ENCODE measurements around the gene HTR7. TPM values are rescaled to one million over a fixed set of nuclear protein-coding genes. Genes with fewer than 3 reads are reported as not detected.

The HTR7 gene
- total RNA-seq, 1 donor from 2014 or later, result 0.64 TPM

DNA sequence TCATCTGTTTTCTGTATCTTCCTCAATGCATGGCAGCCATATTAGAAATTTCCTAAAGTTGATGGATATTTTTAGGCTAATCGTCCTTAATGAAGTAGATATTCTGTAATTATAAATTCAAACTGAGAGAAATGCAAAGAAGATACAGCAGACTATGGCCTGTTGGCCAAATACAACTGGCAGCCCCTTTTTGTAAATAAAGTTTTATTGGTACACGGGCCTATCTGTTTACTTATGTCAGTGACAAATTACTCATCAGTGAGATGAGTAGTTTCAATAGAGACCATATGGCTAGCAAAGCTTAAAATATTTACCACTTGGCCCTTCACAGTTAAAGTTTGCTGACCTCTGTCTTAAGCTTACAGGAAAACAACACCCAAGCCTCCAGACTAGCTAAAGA is 112.3 kb downstream of the HTR7 start:
- ATAC-seq (no peak), DNase-seq (no peak)
- Histone ChIP-seq H3K9me3 (no peaks in the 10 kb centered on the region), H3K27ac (no peak overlapping the region), H3K4me3 (no peak overlapping the region), H3K27me3 (no peaks in the 10 kb centered on the region), H3K4me1 (no peaks in the 10 kb centered on the region), H3K36me3 (no peaks in the 10 kb centered on the region)
- intact Hi-C loops (cut with DNase I), result no loop called here
- TF ChIP-seq, protein P1, sequence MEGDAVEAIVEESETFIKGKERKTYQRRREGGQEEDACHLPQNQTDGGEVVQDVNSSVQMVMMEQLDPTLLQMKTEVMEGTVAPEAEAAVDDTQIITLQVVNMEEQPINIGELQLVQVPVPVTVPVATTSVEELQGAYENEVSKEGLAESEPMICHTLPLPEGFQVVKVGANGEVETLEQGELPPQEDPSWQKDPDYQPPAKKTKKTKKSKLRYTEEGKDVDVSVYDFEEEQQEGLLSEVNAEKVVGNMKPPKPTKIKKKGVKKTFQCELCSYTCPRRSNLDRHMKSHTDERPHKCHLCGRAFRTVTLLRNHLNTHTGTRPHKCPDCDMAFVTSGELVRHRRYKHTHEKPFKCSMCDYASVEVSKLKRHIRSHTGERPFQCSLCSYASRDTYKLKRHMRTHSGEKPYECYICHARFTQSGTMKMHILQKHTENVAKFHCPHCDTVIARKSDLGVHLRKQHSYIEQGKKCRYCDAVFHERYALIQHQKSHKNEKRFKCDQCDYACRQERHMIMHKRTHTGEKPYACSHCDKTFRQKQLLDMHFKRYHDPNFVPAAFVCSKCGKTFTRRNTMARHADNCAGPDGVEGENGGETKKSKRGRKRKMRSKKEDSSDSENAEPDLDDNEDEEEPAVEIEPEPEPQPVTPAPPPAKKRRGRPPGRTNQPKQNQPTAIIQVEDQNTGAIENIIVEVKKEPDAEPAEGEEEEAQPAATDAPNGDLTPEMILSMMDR (IDR thresholded peaks at IDR 0.05), result no peak

DNA sequence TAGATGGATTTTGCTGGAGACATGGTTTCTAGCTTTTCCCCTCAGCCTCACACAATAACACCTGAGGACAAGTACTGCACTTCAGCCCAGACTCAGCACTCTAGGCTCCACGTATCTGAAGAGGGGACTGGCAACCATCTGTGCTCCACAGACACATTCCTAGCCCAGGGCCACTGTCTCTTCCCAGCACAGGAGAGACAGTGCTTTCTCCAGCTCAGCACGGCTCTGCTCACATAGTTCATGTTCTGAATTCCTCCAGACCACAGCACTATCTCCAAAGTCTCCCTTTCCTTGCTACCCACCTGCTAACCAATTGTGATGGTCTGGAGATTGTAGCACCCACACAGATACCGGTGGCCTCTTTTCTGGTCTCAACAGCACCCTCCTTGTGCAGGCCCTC is 114.5 kb downstream of the HTR7 start:
- Histone ChIP-seq H3K27ac (no peak overlapping the region), H3K27me3 (no peaks in the 10 kb centered on the region), H3K36me3 (no peaks in the 10 kb centered on the region), H3K4me1 (no peaks in the 10 kb centered on the region), H3K9me3 (no peaks in the 10 kb centered on the region), H3K4me3 (no peak overlapping the region)
- intact Hi-C loops (cut with DNase I), result no loop called here
- TF ChIP-seq, protein P1 (IDR thresholded peaks at IDR 0.05), result no peak
- no peak for DNase-seq
- ATAC-seq, result no peak

DNA sequence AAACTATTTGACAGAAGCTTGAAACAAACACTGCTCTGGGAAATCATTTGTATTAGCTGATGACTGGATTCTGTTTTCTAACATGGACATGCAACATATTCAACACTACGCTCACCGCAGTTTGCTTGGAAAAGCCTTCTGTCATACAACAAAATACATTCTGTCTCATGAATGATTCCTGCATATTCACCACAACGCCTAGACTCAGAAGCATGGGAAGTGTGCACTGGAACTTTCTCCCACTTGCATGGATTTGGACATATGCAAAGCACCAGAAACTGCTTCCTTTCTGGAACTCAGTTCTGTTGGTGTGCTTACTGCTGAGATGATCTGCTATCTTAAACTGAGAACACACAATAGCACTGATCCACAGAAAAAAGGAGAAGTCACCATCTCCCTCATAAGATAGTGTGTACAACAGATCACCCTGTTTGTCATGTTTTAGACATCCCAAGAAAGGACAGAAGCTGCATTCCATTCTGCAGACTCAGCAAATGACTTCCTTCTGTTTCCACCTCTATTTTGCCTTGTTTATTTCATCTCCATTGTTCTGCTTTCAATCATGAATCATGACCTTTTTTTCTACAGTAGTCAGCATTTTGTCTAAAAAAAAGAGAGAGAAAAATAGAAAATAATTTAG is 115.8 kb downstream of the HTR7 start:
- intact Hi-C loops (cut with DNase I), result no loop called here
- no peak overlapping the region for H3K27ac ChIP-seq
- H3K4me1 ChIP-seq, result no peaks in the 10 kb centered on the region
- H3K27me3 ChIP-seq, result no peaks in the 10 kb centered on the region
- DNase-seq, result no peak
- H3K9me3 ChIP-seq, result no peaks in the 10 kb centered on the region
- TF ChIP-seq, protein P1 (IDR thresholded peaks at IDR 0.05), result no peak
- ATAC-seq, result no peak
- H3K4me3 ChIP-seq, result no peak overlapping the region
- no peaks in the 10 kb centered on the region for H3K36me3 ChIP-seq

DNA sequence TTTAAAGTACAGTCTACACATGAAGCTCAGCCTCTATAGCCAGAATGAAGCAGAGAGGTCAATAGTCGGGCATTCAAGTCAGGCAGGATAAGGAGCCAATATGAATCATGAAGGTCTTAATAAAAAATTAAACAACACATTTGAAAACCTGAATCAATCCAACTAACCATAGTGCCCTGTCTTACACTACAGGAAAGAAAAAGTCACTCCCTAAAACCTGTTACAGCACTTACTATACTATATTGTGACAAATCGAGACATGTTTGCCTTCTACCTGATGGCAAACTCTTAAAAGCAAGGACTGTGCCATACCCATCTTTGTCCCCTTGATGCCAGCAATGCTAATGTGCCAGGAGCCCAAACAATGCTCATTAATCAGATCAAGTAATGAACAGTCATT is 117.6 kb downstream of the HTR7 start:
- no peak overlapping the region for H3K4me3 ChIP-seq
- H3K27ac ChIP-seq, result no peak overlapping the region
- TF ChIP-seq, protein P1 (IDR thresholded peaks at IDR 0.05), result no peak
- DNase-seq (no peak), ATAC-seq (no peak)
- H3K27me3 ChIP-seq, result no peaks in the 10 kb centered on the region
- H3K9me3 ChIP-seq, result no peaks in the 10 kb centered on the region
- intact Hi-C loops (cut with DNase I), result no loop called here
- no peaks in the 10 kb centered on the region for H3K4me1 ChIP-seq
- H3K36me3 ChIP-seq, result no peaks in the 10 kb centered on the region

DNA sequence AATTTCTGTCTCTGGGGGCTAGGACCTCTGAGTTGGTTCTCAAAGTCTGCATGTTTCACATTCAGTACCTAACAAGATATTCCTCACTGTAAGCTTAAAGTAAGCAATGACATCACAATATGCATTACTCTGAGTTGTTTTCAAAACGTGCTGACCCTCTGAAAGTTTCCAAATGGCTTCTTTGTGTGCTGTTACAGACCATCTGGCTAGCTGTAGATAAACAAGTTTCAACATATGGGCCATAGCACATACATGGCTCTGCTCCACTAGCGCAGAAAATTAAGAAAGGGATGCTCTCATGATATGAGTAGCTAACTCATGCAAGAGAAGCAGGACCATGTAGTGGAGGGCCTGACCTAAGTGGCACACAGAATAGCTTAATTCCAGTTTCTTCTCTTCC is 119.0 kb downstream of the HTR7 start:
- Histone ChIP-seq H3K27me3 (no peaks in the 10 kb centered on the region), H3K27ac (no peak overlapping the region), H3K4me1 (no peaks in the 10 kb centered on the region), H3K4me3 (no peak overlapping the region), H3K9me3 (no peaks in the 10 kb centered on the region), H3K36me3 (no peaks in the 10 kb centered on the region)
- ATAC-seq (no peak), DNase-seq (no peak)
- intact Hi-C loops (cut with DNase I), result no loop called here
- TF ChIP-seq, protein P1 (IDR thresholded peaks at IDR 0.05), result no peak

DNA sequence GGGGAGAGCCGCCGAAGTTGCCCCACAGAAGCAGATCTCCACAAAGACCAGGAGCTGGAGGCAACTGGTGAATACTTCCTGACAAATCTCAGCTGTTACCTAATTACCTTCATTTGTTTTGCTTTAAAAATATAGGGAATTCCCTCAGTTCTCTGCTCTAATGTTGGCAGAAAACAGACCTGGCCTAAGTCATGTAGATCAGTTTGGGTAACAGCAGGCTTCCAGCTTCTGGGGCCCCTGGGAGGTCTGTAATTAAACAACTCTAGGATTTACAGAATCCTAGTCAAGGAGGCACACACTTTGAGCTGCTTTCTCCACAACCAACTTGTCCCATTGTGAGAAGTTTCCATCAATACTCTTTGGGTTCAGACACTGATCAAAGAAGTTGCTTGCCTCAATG is 123.4 kb downstream of the HTR7 start:
- Histone ChIP-seq H3K36me3 (no peaks in the 10 kb centered on the region), H3K27me3 (no peaks in the 10 kb centered on the region), H3K9me3 (no peaks in the 10 kb centered on the region), H3K4me3 (no peak overlapping the region), H3K4me1 (no peaks in the 10 kb centered on the region), H3K27ac (no peak overlapping the region)
- no peak for DNase-seq
- TF ChIP-seq, protein P1 (IDR thresholded peaks at IDR 0.05), result no peak
- intact Hi-C loops (cut with DNase I), result no loop called here
- no peak for ATAC-seq

Data from upper lobe of right lung (tissue), 1 donor.